Muscle of arm (tissue), 12 donors: ENCODE data around the gene AKNAD1. TPM values are rescaled to one million over a fixed set of nuclear protein-coding genes. Genes with fewer than 3 reads are reported as not detected.
A peak's percentile ranks its signal among the peaks of the same experiment; 100 is the strongest.

Experiments used
- DNase-seq: peaks from one replicate; pipeline ENCODE4 v3.0.0-alpha.2; 2013
- polyA plus RNA-seq, 12 donors: library from polyadenylated mRNA; unstranded; fragments of 120-200 nt; gene quantifications; one replicate each; pipeline ENCODE4 v1.2.1, GENCODE V29; 2013; ENCODE audit not compliant: insufficient read length in 12 of 12

AKNAD1 gene
- polyA plus RNA-seq, 12 donors: 1.0 to 3.4 (median 2.1) TPM; not detected in 2

- DNase-seq: peak; percentile 87
These were observed 26.5 kb downstream of the AKNAD1 start for GRCh38 chr1:108830119-108831008.

GRCh38 chr1:108829498-108829916, 27.4 kb downstream of the AKNAD1 start:
- DNase-seq: peak; percentile 30

- DNase-seq: peak; percentile 93
These were observed 28.6 kb downstream of the AKNAD1 start for GRCh38 chr1:108828074-108828961.

GRCh38 chr1:108826081-108826635, 30.7 kb downstream of the AKNAD1 start:
- no peak for DNase-seq

- DNase-seq: no peak
These were observed 32.8 kb downstream of the AKNAD1 start for GRCh38 chr1:108824051-108824450.

GRCh38 chr1:108823632-108824031, 33.3 kb downstream of the AKNAD1 start:
- no peak for DNase-seq

GRCh38 chr1:108819878-108820277, 37.0 kb downstream of the AKNAD1 start:
- no peak for DNase-seq

- DNase-seq: no peak
These were observed 39.1 kb downstream of the AKNAD1 start for GRCh38 chr1:108817811-108818210.

- DNase-seq: peak; percentile 65
These were observed 39.9 kb downstream of the AKNAD1 start for GRCh38 chr1:108817016-108817415.

GRCh38 chr1:108816049-108816893, 40.6 kb downstream of the AKNAD1 start:
- DNase-seq: peak; percentile 97

- no peak for DNase-seq
These were observed 41.3 kb downstream of the AKNAD1 start for GRCh38 chr1:108815566-108815965.

- DNase-seq: peak; percentile 70
These were observed 42.4 kb downstream of the AKNAD1 start for GRCh38 chr1:108814343-108815125.

- no peak for DNase-seq
These were observed 43.6 kb downstream of the AKNAD1 start for GRCh38 chr1:108813326-108813725.

GRCh38 chr1:108811611-108812010, 45.3 kb downstream of the AKNAD1 start:
- no peak for DNase-seq

GRCh38 chr1:108808438-108808837, 48.5 kb downstream of the AKNAD1 start:
- no peak for DNase-seq

- DNase-seq: no peak
These were observed 53.3 kb downstream of the AKNAD1 start for GRCh38 chr1:108803548-108803947.

GRCh38 chr1:108801101-108801500, 55.8 kb downstream of the AKNAD1 start:
- no peak for DNase-seq

GRCh38 chr1:108799001-108799400, 57.9 kb downstream of the AKNAD1 start:
- DNase-seq: no peak

GRCh38 chr1:108792420-108792819, 64.5 kb downstream of the AKNAD1 start:
- DNase-seq: no peak

GRCh38 chr1:108791790-108792189, 65.1 kb downstream of the AKNAD1 start:
- no peak for DNase-seq
